Endothelial cell of umbilical vein (primary cell): ENCODE data around the gene OR8B2. TPM values are rescaled to one million over a fixed set of nuclear protein-coding genes. Genes with fewer than 3 reads are reported as not detected.

Source experiments
- BruUV-seq: library from RNA; stranded (reverse); fragments of 400-500 nt; replicated peaks from 2 replicates; lab custom pipeline; 2021; lab: Mats Ljungman, UMichigan
- CTCF ChIA-PET: fragments of 300-600, 350-600 bp; sonication (Branson Sonifier 250); formaldehyde crosslinking; loops from one replicate; lab custom pipeline; 2021; ENCODE audit warnings: antibody characterized with exemption, inconsistent platforms; lab: Charles Lee
- POLR2A ChIA-PET: fragments of 300-600, 350-600 bp; sonication (Branson Sonifier 250); formaldehyde crosslinking; loops from one replicate; lab custom pipeline; 2021; ENCODE audit warnings: antibody characterized with exemption, inconsistent platforms; lab: Charles Lee
- DNase-seq: peaks from one replicate; pipeline ENCODE4 v3.0.0-alpha.2; 2011; ENCODE audit warnings: low read depth, low spot score
- FAIRE-seq: peaks from 2 replicates; lab custom pipeline; 2011; peaks lifted over from hg19 to GRCh38; lab: Jason Lieb, UNC
- H2AFZ ChIP-seq: 2 replicates; pipeline ENCODE4 v1.6.0; 2012; ENCODE audit warnings: low read depth, low read length, control low read depth, inconsistent platforms
- H3K27ac ChIP-seq: 2 replicates; pipeline ENCODE4 v1.5.1; 2011; ENCODE audit warnings: low read depth, mild to moderate bottlenecking, control low read depth, low read length, moderate library complexity; ENCODE audit not compliant: insufficient read depth
- H3K27me3 ChIP-seq, 2 experiments: 2 replicates each; pipeline versions ENCODE4 v1.6.0 to v1.6.1; 2011; ENCODE audit warnings: low read length in 2 of 2, mixed read lengths in 1 of 2; ENCODE audit not compliant: control insufficient read depth in 2 of 2, insufficient read depth in 2 of 2
- H3K36me3 ChIP-seq, 2 experiments: 2 replicates in 1 of 2; 3 replicates in 1 of 2; pipeline ENCODE4 v1.5.1; 2011; ENCODE audit warnings: low read length in 2 of 2, mild to moderate bottlenecking in 1 of 2, moderate library complexity in 1 of 2; ENCODE audit not compliant: control insufficient read depth in 2 of 2, insufficient read depth in 2 of 2; ENCODE audit errors: extremely low read depth in 1 of 2
- H3K4me1 ChIP-seq: 3 replicates; pipeline ENCODE4 v1.5.1; 2011; ENCODE audit warnings: mild to moderate bottlenecking, low read length; ENCODE audit not compliant: control insufficient read depth, insufficient read depth; ENCODE audit errors: extremely low read depth
- H3K4me2 ChIP-seq: 2 replicates; pipeline ENCODE4 v1.6.1; 2011; ENCODE audit warnings: low read length, control low read depth, mixed read lengths; ENCODE audit not compliant: insufficient read depth
- H3K4me3 ChIP-seq, 3 experiments: fragments of 200-600 bp in 1 of 3; sonication (generic), shearing (Covaris generic) in 1 of 3; replicated peaks in 1 of 3; 2 replicates each; pipeline ENCODE4 v1.5.1; 2011 to 2016; ENCODE audit warnings: control low read depth in 3 of 3, low read length in 3 of 3, mild to moderate bottlenecking in 2 of 3, inconsistent platforms in 1 of 3, low read depth in 1 of 3, moderate library complexity in 1 of 3; ENCODE audit not compliant: insufficient read depth in 1 of 3
- H3K79me2 ChIP-seq: 2 replicates; pipeline ENCODE4 v1.6.0; 2012; ENCODE audit warnings: low read length, inconsistent platforms; ENCODE audit not compliant: control insufficient read depth, insufficient read depth
- H3K9ac ChIP-seq: replicated peaks from 2 replicates; pipeline ENCODE3; 2011; ENCODE audit warnings: low read length, control low read depth; ENCODE audit not compliant: insufficient read depth; ENCODE audit errors: extremely low read depth
- H3K9me1 ChIP-seq: replicated peaks from 3 replicates; pipeline ENCODE4 v1.6.0; 2011; ENCODE audit warnings: mild to moderate bottlenecking, low read length; ENCODE audit not compliant: control insufficient read depth, insufficient read depth; ENCODE audit errors: extremely low read depth
- H3K9me3 ChIP-seq: replicated peaks from 2 replicates; pipeline ENCODE4 v1.5.1; 2012; ENCODE audit warnings: low read length, inconsistent platforms; ENCODE audit not compliant: control insufficient read depth, insufficient read depth
- H4K20me1 ChIP-seq: replicated peaks from 2 replicates; pipeline ENCODE3; 2011; ENCODE audit warnings: mild to moderate bottlenecking, low read length; ENCODE audit not compliant: control insufficient read depth, insufficient read depth; ENCODE audit errors: extremely low read depth
- FOS ChIP-seq: IDR thresholded peaks from 2 replicates; pipeline ENCODE4 v1.6.1; 2011; ENCODE audit warnings: mild to moderate bottlenecking, low read length, moderate library complexity, borderline replicate concordance; ENCODE audit not compliant: insufficient read depth
- GATA2 ChIP-seq: IDR thresholded peaks from 2 replicates; pipeline ENCODE4 v1.7.0; 2011; ENCODE audit warnings: low read depth, mild to moderate bottlenecking, moderate library complexity, mixed read lengths, low read length; ENCODE audit not compliant: insufficient read length, insufficient read depth
- MAX ChIP-seq: IDR thresholded peaks from 2 replicates; pipeline ENCODE4 v1.6.1; 2011; ENCODE audit not compliant: insufficient read depth, insufficient read length
- MYC ChIP-seq: IDR thresholded peaks from one replicate; pipeline ENCODE4 v1.6.1; 2011; ENCODE audit warnings: mild to moderate bottlenecking, low read depth, low read length
- dilution Hi-C: fragments of 300-500 bp; cut with MboI; formaldehyde crosslinking; loops from one replicate; pipeline ENCODE4 v1.15.0; 2019; ENCODE audit warnings: low sequenced_read_pairs; ENCODE audit not compliant: extremely low pct_ligation_motif_present
- intact Hi-C: fragments of 100-400 bp; cut with micrococcal nuclease; formaldehyde crosslinking; loops from one replicate; pipeline ENCODE4 v1.10.0; 2022
- polyA plus RNA-seq, 4 experiments: library from polyadenylated mRNA; depleted of rRNA in 3 of 4; stranded (reverse) in 3 of 4; unstranded in 1 of 4; fragments of >200 nt; gene quantifications; 2 replicates each; pipeline versions ENCODE4 v1.2.1 to v1.2.3, GENCODE V29; 2011 to 2012; ENCODE audit warnings: missing spikeins in 1 of 4
- total RNA-seq: library from RNA; stranded (reverse); gene quantifications from 2 replicates; pipeline ENCODE4 v1.2.3, GENCODE V29; 2021

The OR8B2 gene
- total and polyA plus RNA-seq, 2 donors (not counting 3 experiments of a cell fraction or from before 2014, with no cell fraction given), result not detected

- dilution Hi-C loops (no loop called here), intact Hi-C loops (no loop called here)
- no TSS peak for BruUV-seq
- Histone ChIP-seq H3K9me3 (no peaks in the 10 kb centered on the region), H3K79me2 (no peaks in the 10 kb centered on the region), H3K36me3 (no peaks in the 10 kb centered on the region), H3K4me3 (no peak overlapping the region), H3K27me3 (no peaks in the 10 kb centered on the region), H3K4me2 (no peak overlapping the region), H3K9ac (no peak overlapping the region), H4K20me1 (no peaks in the 10 kb centered on the region), H3K27ac (no peak overlapping the region), H3K4me1 (no peaks in the 10 kb centered on the region), H3K9me1 (no peaks in the 10 kb centered on the region), H2AFZ (no peak overlapping the region)
- POLR2A ChIA-PET, result interaction anchor here (0.6 kb wide), 1 partner anchor 1724 kb away, joined by 4 read pairs; no protein-coding TSS in a partner anchor
- FAIRE-seq (no peak), DNase-seq (no peak)
- CTCF ChIA-PET, result no interaction called here
- TF ChIP-seq FOS (no peak), GATA2 (no peak), MAX (no peak), MYC (no peak)
Observed at GRCh38 chr11:124339396-124340141, 44.7 kb downstream of the OR8B2 start.

Other genes starting within 250 kb of the OR8B2 start
- gene OR10D3, start 201.2 kb downstream of the OR8B2 start, total RNA-seq, result not detected in 2 replicates
- gene OR10D3, start 201.2 kb downstream of the OR8B2 start, polyA plus RNA-seq, result not detected in 2 replicates
- not detected in 2 replicates for gene OR8G1, start 143.4 kb downstream of the OR8B2 start, total RNA-seq
- not detected in 2 replicates for gene OR8G1, start 143.4 kb downstream of the OR8B2 start, polyA plus RNA-seq
- not detected in 2 replicates for gene OR8G5, start 128.1 kb downstream of the OR8B2 start, total RNA-seq
- not detected in 2 replicates for gene OR8G5, start 128.1 kb downstream of the OR8B2 start, polyA plus RNA-seq
- not detected in 2 replicates for gene OR8D1, start 70.5 kb downstream of the OR8B2 start, total RNA-seq
- not detected in 2 replicates for gene OR8D1, start 70.5 kb downstream of the OR8B2 start, polyA plus RNA-seq
- not detected in 2 replicates for gene OR8D2, start 64.3 kb downstream of the OR8B2 start, total RNA-seq
- not detected in 2 replicates for gene OR8D2, start 64.3 kb downstream of the OR8B2 start, polyA plus RNA-seq
- gene OR8B3, start 14.5 kb upstream of the OR8B2 start, total RNA-seq, result not detected in 2 replicates
- not detected in 2 replicates for gene OR8B3, start 14.5 kb upstream of the OR8B2 start, polyA plus RNA-seq
- gene OR8B4, start 40.4 kb upstream of the OR8B2 start, total RNA-seq, result not detected in 2 replicates
- not detected in 2 replicates for gene OR8B4, start 40.4 kb upstream of the OR8B2 start, polyA plus RNA-seq
- gene OR8B8, start 61.2 kb upstream of the OR8B2 start, total RNA-seq, result not detected in 2 replicates
- gene OR8B8, start 61.2 kb upstream of the OR8B2 start, polyA plus RNA-seq, result not detected in 2 replicates
- not detected in 2 replicates for gene OR8B12, start 159.2 kb upstream of the OR8B2 start, total RNA-seq
- not detected in 2 replicates for gene OR8B12, start 159.2 kb upstream of the OR8B2 start, polyA plus RNA-seq
- gene OR8A1, start 185.5 kb upstream of the OR8B2 start, total RNA-seq, result not detected in 2 replicates
- not detected in 2 replicates for gene OR8A1, start 185.5 kb upstream of the OR8B2 start, polyA plus RNA-seq
- gene PANX3, start 226.9 kb upstream of the OR8B2 start, total RNA-seq, result not detected in 2 replicates
- not detected in 2 replicates for gene PANX3, start 226.9 kb upstream of the OR8B2 start, polyA plus RNA-seq
- gene TBRG1, start 238.4 kb upstream of the OR8B2 start, total RNA-seq, result 29.6 and 34.4 TPM in 2 replicates
- gene TBRG1, start 238.4 kb upstream of the OR8B2 start, polyA plus RNA-seq, result 22.4 and 24.3 TPM in 2 replicates